Effector memory CD4-positive, alpha-beta T cell (primary cell): ENCODE data around the gene FKBP1B.
"Not testable (repeated sequence)": the region's sequence is repeated elsewhere in the genome, so short reads cannot be mapped to it uniquely, and the experiment has no call there.

Experiments used
- DNase-seq, 3 donors: peaks; one replicate each; pipeline ENCODE4 v3.0.0-alpha.2; 2020
- H3K27ac ChIP-seq: 2 replicates; pipeline ENCODE4 v1.7.0; 2013; ENCODE audit warnings: mild to moderate bottlenecking, low read length, moderate library complexity; ENCODE audit not compliant: insufficient read depth, poor library complexity, severe bottlenecking
- H3K27me3 ChIP-seq: replicated peaks from 2 replicates; pipeline ENCODE4 v1.7.0; 2013; ENCODE audit warnings: mild to moderate bottlenecking, low read length; ENCODE audit not compliant: insufficient read depth, control insufficient read depth, poor library complexity, severe bottlenecking
- H3K36me3 ChIP-seq: 2 replicates; pipeline ENCODE4 v1.7.0; 2013; ENCODE audit warnings: mild to moderate bottlenecking, low read length, moderate library complexity; ENCODE audit not compliant: control insufficient read depth, insufficient read depth
- H3K4me1 ChIP-seq: 2 replicates; pipeline ENCODE4 v1.7.0; 2013; ENCODE audit warnings: low read length, mild to moderate bottlenecking; ENCODE audit not compliant: control insufficient read depth, insufficient read depth, poor library complexity, severe bottlenecking
- H3K4me3 ChIP-seq: 2 replicates; pipeline ENCODE4 v1.7.0; 2013; ENCODE audit warnings: low read length, low read depth, mild to moderate bottlenecking; ENCODE audit not compliant: insufficient read depth, poor library complexity, severe bottlenecking
- H3K9me3 ChIP-seq: 2 replicates; pipeline ENCODE4 v1.7.0; 2013; ENCODE audit warnings: mild to moderate bottlenecking, low read length, moderate library complexity; ENCODE audit not compliant: control insufficient read depth

FKBP1B gene

GRCh38 chr2:24100732-24101131 is 51.2 kb downstream of the FKBP1B start:
- H3K27ac ChIP-seq, H3K4me1 ChIP-seq, H3K4me3 ChIP-seq: not testable (repeated sequence)

GRCh38 chr2:24101992-24102391 is 52.5 kb downstream of the FKBP1B start:
- H3K27ac ChIP-seq: no peak overlapping the region
- no peaks in the 10 kb centered on the region for H3K27me3 ChIP-seq
- no peaks in the 10 kb centered on the region for H3K36me3 ChIP-seq
- H3K4me3 ChIP-seq: no peak overlapping the region
- no peaks in the 10 kb centered on the region for H3K9me3 ChIP-seq
- DNase-seq: no peak
- no peaks in the 10 kb centered on the region for H3K4me1 ChIP-seq

More at GRCh38 chr2:24100732-24101131, 51.2 kb downstream of the FKBP1B start:
- not testable (repeated sequence) for H3K27me3 ChIP-seq, H3K9me3 ChIP-seq, H3K36me3 ChIP-seq, DNase-seq

- Histone ChIP-seq H3K27ac (no peak overlapping the region), H3K36me3 (no peaks in the 10 kb centered on the region), H3K27me3 (no peaks in the 10 kb centered on the region), H3K4me3 (no peak overlapping the region), H3K9me3 (no peaks in the 10 kb centered on the region), H3K4me1 (no peaks in the 10 kb centered on the region)
- DNase-seq: no peak
Measured at GRCh38 chr2:24102677-24103076, 53.1 kb downstream of the FKBP1B start.

GRCh38 chr2:24104110-24104650 is 54.6 kb downstream of the FKBP1B start:
- no peak for DNase-seq
- no peaks in the 10 kb centered on the region for H3K9me3 ChIP-seq
- no peaks in the 10 kb centered on the region for H3K36me3 ChIP-seq
- H3K4me3 ChIP-seq: no peak overlapping the region
- no peak overlapping the region for H3K27ac ChIP-seq
- H3K4me1 ChIP-seq: no peaks in the 10 kb centered on the region
- H3K27me3 ChIP-seq: no peaks in the 10 kb centered on the region

- Histone ChIP-seq H3K36me3 (no peaks in the 10 kb centered on the region), H3K27ac (no peak overlapping the region), H3K9me3 (no peaks in the 10 kb centered on the region), H3K4me3 (no peak overlapping the region), H3K4me1 (no peaks in the 10 kb centered on the region), H3K27me3 (no peaks in the 10 kb centered on the region)
- no peak for DNase-seq
Measured at GRCh38 chr2:24104906-24105305, 55.4 kb downstream of the FKBP1B start.

- Histone ChIP-seq H3K4me1 (no peaks in the 10 kb centered on the region), H3K36me3 (no peaks in the 10 kb centered on the region), H3K9me3 (no peaks in the 10 kb centered on the region), H3K27me3 (no peaks in the 10 kb centered on the region), H3K27ac (no peak overlapping the region), H3K4me3 (no peak overlapping the region)
- DNase-seq: no peak
Measured at GRCh38 chr2:24105816-24106215, 56.3 kb downstream of the FKBP1B start.

- no peaks in the 10 kb centered on the region for H3K9me3 ChIP-seq
- H3K36me3 ChIP-seq: no peaks in the 10 kb centered on the region
- H3K4me3 ChIP-seq: no peak overlapping the region
- H3K4me1 ChIP-seq: no peaks in the 10 kb centered on the region
- no peak overlapping the region for H3K27ac ChIP-seq
- DNase-seq: no peak
- no peaks in the 10 kb centered on the region for H3K27me3 ChIP-seq
Measured at GRCh38 chr2:24106786-24107185, 57.2 kb downstream of the FKBP1B start.

GRCh38 chr2:24107336-24107735 is 57.8 kb downstream of the FKBP1B start:
- Histone ChIP-seq H3K27me3 (no peaks in the 10 kb centered on the region), H3K27ac (no peak overlapping the region), H3K9me3 (no peaks in the 10 kb centered on the region), H3K36me3 (no peaks in the 10 kb centered on the region), H3K4me1 (no peaks in the 10 kb centered on the region), H3K4me3 (no peak overlapping the region)
- no peak for DNase-seq

GRCh38 chr2:24109431-24109830 is 59.9 kb downstream of the FKBP1B start:
- H3K9me3 ChIP-seq, H3K4me1 ChIP-seq, H3K27me3 ChIP-seq, H3K4me3 ChIP-seq, H3K27ac ChIP-seq, H3K36me3 ChIP-seq, DNase-seq: not testable (repeated sequence)

GRCh38 chr2:24110660-24111303 is 61.2 kb downstream of the FKBP1B start:
- Histone ChIP-seq H3K4me1 (no peaks in the 10 kb centered on the region), H3K4me3 (no peak overlapping the region), H3K27ac (no peak overlapping the region), H3K36me3 (no peaks in the 10 kb centered on the region), H3K9me3 (no peaks in the 10 kb centered on the region), H3K27me3 (no peaks in the 10 kb centered on the region)
- no peak for DNase-seq
